ENCODE measurements around the gene WRAP73.

The WRAP73 gene

DNA sequence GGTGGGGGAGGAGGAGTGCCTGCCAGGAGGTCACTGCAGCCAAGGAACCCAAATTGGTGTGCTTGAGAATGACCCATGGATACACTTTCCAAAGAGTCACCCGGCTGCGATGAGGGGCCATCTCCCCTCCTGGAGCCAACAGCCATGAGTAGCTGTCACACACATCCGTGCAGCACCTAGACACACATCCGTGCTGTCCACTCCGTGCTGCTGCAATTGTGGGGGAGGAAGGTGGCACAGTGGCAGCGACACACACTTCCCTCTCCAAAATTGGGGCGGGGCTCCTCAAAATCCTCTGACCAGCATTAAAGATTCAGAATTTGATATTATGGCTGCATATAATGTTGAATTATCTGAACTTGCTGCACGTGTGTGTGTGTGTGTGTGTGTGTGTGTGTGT lies 18.2 kb upstream of the WRAP73 start:
- TF ChIP-seq, protein P1, sequence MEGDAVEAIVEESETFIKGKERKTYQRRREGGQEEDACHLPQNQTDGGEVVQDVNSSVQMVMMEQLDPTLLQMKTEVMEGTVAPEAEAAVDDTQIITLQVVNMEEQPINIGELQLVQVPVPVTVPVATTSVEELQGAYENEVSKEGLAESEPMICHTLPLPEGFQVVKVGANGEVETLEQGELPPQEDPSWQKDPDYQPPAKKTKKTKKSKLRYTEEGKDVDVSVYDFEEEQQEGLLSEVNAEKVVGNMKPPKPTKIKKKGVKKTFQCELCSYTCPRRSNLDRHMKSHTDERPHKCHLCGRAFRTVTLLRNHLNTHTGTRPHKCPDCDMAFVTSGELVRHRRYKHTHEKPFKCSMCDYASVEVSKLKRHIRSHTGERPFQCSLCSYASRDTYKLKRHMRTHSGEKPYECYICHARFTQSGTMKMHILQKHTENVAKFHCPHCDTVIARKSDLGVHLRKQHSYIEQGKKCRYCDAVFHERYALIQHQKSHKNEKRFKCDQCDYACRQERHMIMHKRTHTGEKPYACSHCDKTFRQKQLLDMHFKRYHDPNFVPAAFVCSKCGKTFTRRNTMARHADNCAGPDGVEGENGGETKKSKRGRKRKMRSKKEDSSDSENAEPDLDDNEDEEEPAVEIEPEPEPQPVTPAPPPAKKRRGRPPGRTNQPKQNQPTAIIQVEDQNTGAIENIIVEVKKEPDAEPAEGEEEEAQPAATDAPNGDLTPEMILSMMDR (conservative IDR thresholded peaks at IDR 0.05; ENCODE audit: low read depth, low read length) = no peak
- DNase-seq (ENCODE audit: low read depth) = no peak

DNA sequence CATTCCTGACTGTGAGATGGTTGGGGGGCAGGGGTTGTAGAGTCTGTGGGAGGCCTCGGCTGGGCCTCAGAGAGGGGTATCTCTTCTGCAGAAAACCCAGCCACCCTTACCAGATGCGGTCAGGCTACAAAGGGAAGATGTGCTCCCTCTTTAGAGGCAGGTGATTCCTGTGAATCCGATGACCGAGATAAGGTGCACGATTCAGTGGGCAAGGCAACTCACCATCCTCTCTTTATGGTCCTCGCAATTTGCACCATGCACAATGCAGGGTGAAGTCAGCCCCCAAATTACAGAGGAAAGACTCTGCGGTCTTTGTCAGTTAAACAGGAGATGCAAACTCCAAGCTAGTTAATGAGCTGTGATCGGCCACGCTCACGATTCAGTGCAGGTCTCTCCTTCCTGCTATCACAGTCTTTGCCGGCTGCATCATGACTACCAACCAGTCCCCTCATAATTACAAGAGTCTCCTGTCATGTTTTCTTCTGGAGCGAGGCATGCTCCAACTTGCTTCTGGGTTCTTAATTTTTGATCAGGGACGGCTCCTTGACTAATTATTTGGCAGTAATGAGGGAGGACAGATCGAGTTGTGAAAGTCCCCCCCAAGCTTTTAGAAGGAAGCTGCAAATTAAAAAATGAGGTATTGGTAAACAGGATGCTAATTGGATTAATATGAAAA lies 14.9 kb upstream of the WRAP73 start:
- H3K4me3 ChIP-seq (ENCODE audit: low read depth, low read length) = no peak overlapping the region
- DNase-seq (ENCODE audit: low read depth) = no peak
- TF ChIP-seq, protein P1 (conservative IDR thresholded peaks at IDR 0.05; ENCODE audit: low read depth, low read length) = no peak

More for the DNA sequence above, 18.2 kb upstream of the WRAP73 start:
- no peak overlapping the region for H3K4me3 ChIP-seq (ENCODE audit: low read depth, low read length)

DNA sequence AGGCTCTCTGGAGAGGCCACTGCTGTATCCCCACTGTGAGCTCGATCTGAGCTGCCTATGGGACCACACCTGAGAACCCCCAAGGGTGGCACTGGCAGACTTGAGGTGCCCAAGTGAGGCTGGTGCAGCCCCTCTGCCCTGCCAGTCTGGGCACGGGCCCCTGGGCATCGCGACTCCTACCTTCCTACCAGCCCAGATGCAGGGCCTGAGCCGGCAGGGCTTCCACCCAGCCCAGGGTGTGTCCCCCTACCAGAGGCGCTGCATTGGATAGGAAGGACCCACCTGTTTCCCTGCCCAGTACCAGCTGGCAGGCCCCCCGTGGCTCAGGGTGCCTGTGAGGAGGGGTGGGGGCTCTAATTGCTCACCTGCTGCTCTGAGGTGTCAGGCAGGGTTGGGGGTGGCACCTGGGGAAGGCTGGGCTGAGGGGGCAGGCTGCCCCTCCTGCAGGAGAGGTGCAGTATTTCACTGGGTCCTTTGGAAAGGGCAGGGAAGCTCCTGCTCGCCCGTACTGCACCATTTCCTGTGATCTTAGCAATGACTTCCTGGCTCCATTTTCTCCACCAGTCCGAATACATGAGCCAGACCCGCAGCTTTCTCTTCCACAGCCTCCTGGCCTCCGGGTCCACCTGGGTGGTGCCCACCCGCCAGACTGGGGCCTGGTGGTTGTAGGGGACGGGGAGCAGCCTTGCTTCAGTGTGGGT lies 14.2 kb upstream of the WRAP73 start:
- DNase-seq (ENCODE audit: low read depth) = no peak
- H3K4me3 ChIP-seq (ENCODE audit: low read depth, low read length) = no peak overlapping the region
- TF ChIP-seq, protein P1 (conservative IDR thresholded peaks at IDR 0.05; ENCODE audit: low read depth, low read length) = no peak

DNA sequence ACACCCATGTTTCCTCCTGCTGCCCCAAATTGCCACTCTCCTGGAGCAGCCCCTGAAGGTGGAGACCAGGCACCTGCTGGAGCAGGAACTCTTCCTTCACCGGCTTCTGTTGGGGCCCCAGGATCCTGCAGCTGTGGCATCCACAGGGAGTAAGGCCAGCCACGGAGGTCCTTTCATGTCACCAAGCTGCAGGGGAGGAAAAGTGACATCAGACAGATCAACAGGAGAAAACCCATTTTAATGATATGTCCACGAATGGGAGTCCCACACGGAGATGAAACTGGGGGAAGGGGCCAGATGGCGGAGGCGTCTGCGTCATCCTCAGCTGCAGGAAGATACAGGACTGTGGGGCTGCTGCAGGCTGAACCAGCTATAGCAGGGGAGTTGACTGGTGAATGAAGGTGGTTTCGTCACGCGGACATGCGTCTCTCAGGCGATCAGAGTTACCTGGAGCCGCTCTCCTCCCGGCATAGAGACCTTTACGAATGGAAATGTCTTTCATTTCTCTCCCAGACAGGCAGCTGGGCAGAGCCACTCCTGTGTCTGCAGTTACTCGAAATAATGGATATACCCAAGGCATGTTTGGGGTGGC lies 12.3 kb upstream of the WRAP73 start:
- no peak for DNase-seq (ENCODE audit: low read depth)
- TF ChIP-seq, protein P1 (conservative IDR thresholded peaks at IDR 0.05; ENCODE audit: low read depth, low read length) = no peak

DNA sequence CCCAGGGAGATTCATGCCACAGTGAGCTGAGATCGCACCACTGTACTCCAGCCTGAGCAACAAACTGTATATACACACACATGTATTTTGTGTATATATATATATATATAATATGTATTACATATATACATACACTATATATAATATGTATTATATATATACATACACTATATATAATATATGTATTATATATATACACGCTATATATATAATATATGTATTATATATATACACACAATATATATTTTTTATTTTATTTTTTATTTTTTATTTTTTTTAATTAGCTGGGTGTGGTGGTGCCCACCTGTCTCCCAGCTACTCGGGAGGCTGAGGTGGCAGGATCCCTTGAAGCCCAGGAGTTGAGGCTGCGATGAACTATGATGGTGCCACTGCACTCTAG lies 11.7 kb upstream of the WRAP73 start:
- TF ChIP-seq, protein P1 (conservative IDR thresholded peaks at IDR 0.05; ENCODE audit: low read depth, low read length) = no peak
- H3K4me3 ChIP-seq (ENCODE audit: low read depth, low read length) = no peak overlapping the region
- no peak for DNase-seq (ENCODE audit: low read depth)

More for the DNA sequence above, 12.3 kb upstream of the WRAP73 start:
- no peak overlapping the region for H3K4me3 ChIP-seq (ENCODE audit: low read depth, low read length)

DNA sequence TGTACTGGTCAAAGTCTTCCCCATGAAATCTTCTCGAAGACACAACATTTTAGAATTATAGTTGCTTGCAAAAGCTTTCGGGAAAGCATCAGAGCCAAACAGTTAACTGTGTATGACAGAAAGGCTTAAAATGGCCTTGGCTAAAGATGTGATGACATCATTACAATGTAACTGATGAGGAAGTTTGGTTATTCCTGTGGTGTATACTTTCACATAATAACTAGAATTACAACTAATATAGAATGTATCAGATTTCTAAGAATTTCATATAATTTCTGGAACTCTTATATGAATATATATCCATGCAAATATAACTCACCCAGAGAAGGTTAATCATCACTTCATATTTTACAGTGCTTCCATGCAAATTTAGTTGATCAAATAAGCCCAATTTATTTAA lies 10.8 kb upstream of the WRAP73 start:
- DNase-seq (ENCODE audit: low read depth) = no peak
- H3K4me3 ChIP-seq (ENCODE audit: low read depth, low read length) = no peak overlapping the region
- TF ChIP-seq, protein P1 (conservative IDR thresholded peaks at IDR 0.05; ENCODE audit: low read depth, low read length) = no peak

All from choroid plexus epithelial cell (primary cell).